HG02885 (cell line): ENCODE data around the gene PIGM.

Experiments
- ATAC-seq: cut with Tn5 transposase; IDR thresholded peaks from one replicate; pipeline ENCODE4 v1.9.1; 2021; ENCODE audit warnings: mild to moderate bottlenecking; ENCODE audit not compliant: unreplicated experiment, poor library complexity

Gene PIGM

GRCh38 chr1:159992161-159992560 is 39.6 kb downstream of the PIGM start:
- ATAC-seq, result no peak

- ATAC-seq, result no peak
These were observed 40.3 kb downstream of the PIGM start for GRCh38 chr1:159991513-159991912.

- ATAC-seq, result no peak
These were observed 41.8 kb downstream of the PIGM start for GRCh38 chr1:159990005-159990404.

- ATAC-seq, result no peak
These were observed 42.2 kb downstream of the PIGM start for GRCh38 chr1:159989581-159989980.

- ATAC-seq, result no peak
These were observed 43.8 kb downstream of the PIGM start for GRCh38 chr1:159988006-159988405.

- no peak for ATAC-seq
These were observed 44.6 kb downstream of the PIGM start for GRCh38 chr1:159987186-159987585.

- no peak for ATAC-seq
These were observed 45.3 kb downstream of the PIGM start for GRCh38 chr1:159986531-159986930.

- ATAC-seq, result no peak
These were observed 45.7 kb downstream of the PIGM start for GRCh38 chr1:159986093-159986492.

- no peak for ATAC-seq
These were observed 46.3 kb downstream of the PIGM start for GRCh38 chr1:159985473-159985872.

- no peak for ATAC-seq
These were observed 48.1 kb downstream of the PIGM start for GRCh38 chr1:159983681-159984080.

- ATAC-seq, result no peak
These were observed 49.5 kb downstream of the PIGM start for GRCh38 chr1:159982280-159982679.

- ATAC-seq, result no peak
These were observed 50.3 kb downstream of the PIGM start for GRCh38 chr1:159981351-159982055.

- no peak for ATAC-seq
These were observed 51.0 kb downstream of the PIGM start for GRCh38 chr1:159980786-159981185.

GRCh38 chr1:159980076-159980475 is 51.7 kb downstream of the PIGM start:
- no peak for ATAC-seq

GRCh38 chr1:159979257-159979656 is 52.5 kb downstream of the PIGM start:
- no peak for ATAC-seq

GRCh38 chr1:159978107-159978398 is 53.7 kb downstream of the PIGM start:
- no peak for ATAC-seq

- ATAC-seq, result no peak
These were observed 54.3 kb downstream of the PIGM start for GRCh38 chr1:159977364-159978106.
